AG10803 (cell line): ENCODE results near the gene ASB3.
"Not testable (repeated sequence)": the region's sequence is repeated elsewhere in the genome, so short reads cannot be mapped to it uniquely, and the experiment has no call there.

Source experiments
- DNase-seq: peaks from one replicate; pipeline ENCODE4 v3.0.0; 2010; ENCODE audit warnings: low read depth
- H3K4me3 ChIP-seq: 2 replicates; pipeline ENCODE4 v1.5.1; 2011; ENCODE audit warnings: mild to moderate bottlenecking, low read length, control low read depth
- CTCF ChIP-seq: conservative IDR thresholded peaks from 2 replicates; pipeline ENCODE4 v1.5.1; 2011; ENCODE audit warnings: mild to moderate bottlenecking, low read length, control low read depth, inconsistent platforms

ASB3 gene

GRCh38 chr2:53690876-53691275 lies 95.9 kb downstream of the ASB3 start:
- TF ChIP-seq CTCF = no peak
- no peak for DNase-seq
- H3K4me3 ChIP-seq = no peak overlapping the region

DNA sequence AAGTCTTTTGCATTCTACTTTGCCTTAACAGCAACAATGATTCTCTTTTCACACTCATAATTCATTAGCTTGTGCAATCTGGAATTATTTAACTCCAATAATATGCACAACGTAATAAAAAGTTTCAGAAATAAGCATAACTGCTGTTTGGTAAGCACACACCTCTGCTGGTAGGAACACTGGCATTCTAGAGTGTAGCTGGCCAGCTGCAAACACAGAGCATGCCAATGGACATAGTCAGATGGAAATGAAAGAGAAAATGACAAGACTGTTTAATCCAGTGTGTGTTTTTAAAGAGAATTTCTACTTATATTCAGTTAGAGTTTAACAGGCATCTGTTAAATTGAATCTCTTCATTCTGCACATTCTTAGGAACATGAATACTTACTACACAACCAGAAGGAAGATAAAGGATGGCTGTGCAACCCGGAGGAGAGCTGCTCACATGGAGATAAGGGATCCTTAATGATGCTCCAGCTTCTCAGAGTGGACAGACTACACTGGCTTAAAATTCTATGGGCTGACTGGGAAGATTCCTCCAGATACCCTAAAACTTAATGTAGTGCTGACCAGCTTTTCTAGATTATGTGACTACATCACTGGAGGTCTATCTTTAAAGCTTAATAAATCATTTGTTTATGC lies 113.8 kb downstream of the ASB3 start:
- DNase-seq = peak; percentile 54
- no peak for TF ChIP-seq CTCF
- H3K4me3 ChIP-seq = no peak overlapping the region

DNA sequence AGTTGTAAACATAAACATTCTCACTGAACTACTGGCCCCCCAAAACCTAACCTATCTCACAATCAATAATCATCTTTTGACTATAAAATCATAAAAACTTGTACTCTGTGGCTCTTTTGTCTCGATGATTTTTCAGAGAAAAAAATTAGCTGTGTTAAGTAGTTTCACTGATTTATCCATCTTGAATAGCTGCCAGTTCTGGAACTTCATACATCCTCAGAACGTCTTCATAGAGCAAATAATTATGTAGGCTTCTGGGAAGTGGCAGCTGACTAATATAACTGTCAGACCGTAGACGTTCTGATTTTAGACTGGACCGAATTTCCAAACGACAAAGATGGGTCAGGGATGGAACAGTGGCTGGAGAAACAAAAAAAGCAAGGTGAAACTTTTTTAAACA lies 116.4 kb downstream of the ASB3 start:
- peak; percentile 18 for DNase-seq
- no peak overlapping the region for H3K4me3 ChIP-seq
- no peak for TF ChIP-seq CTCF

- no peak overlapping the region for H3K4me3 ChIP-seq
- DNase-seq = no peak
- TF ChIP-seq CTCF = no peak
Measured at GRCh38 chr2:53668624-53669026, 118.1 kb downstream of the ASB3 start.

DNA sequence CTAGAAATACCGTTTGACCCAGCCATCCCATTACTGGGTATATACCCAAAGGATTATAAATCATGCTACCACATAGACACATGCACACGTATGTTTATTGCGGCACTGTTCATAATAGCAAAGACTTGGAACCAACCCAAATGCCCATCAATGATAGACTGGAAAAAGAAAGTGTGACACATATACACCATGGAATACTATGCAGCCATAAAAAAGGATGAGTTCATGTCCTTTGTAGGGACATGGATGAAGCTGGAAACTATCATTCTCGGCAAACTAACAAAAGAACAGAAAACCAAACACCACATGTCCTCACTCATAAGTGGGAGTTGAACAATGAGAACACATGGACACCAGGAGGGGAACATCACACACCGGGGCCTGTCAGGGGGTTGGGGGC lies 119.6 kb downstream of the ASB3 start:
- DNase-seq, H3K4me3 ChIP-seq: not testable (repeated sequence)

DNA sequence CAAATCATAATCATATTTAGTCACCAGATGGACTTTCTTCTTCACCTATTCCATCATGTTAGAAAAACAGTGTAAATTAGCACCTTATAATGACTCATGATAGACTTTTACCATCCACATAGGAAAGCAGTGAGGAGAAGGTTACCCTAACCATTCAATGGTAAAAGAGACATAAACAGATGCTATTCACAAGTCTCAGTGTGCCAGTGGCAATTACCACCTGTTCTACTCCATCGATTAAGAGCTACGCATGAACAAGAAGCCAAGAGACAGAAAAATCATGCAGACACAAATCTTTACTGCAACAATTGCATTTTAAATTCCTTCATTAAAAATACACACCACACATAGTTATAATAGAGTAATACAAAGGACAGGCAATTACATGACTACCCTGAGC lies 125.9 kb downstream of the ASB3 start:
- no peak for TF ChIP-seq CTCF
- DNase-seq = no peak
- H3K4me3 ChIP-seq = no peak overlapping the region

- not testable (repeated sequence) for H3K4me3 ChIP-seq, DNase-seq
Measured at GRCh38 chr2:53658474-53658873, 128.3 kb downstream of the ASB3 start.

DNA sequence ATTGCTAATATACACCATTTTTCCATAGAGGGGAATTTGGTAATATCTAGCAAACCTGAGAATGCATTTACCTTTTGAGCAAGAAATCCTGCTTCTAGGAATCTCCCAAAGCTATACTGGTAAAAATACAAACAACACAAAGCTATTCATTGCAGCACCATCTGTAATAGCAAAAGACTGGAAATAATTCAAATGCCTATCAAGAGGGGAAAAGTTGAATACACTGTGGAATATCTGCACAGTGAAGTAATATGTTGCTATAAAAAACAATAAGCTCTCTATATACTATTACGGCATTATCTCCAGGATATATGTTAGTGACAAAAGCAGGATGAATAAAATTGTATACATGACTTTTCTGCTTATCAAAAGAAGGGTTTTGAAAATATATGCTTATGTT lies 131.5 kb downstream of the ASB3 start:
- no peak for TF ChIP-seq CTCF
- no peak for DNase-seq

More for the DNA sequence above, 131.5 kb downstream of the ASB3 start:
- H3K4me3 ChIP-seq = no peak overlapping the region
